ENCODE data around the gene ARHGEF18.

DNA sequence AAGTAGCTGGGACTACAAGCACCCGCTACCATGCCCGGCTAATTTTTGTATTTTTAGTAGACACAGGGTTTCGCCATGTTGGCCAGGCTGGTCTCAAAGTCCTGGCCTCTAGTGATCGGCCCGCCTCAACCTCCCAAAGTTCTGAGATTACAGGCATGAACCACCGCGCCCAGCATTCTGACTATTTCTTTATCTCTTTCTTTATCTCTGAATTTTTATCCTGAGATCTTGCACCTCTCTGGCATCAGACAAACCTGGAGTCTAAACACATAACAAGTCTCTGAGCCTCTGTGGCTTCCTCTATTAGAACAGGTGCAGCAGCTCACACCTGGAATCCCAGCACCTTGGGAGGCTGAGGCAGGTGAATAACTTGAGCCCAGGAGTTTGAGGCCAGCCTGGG, 28.5 kb downstream of the ARHGEF18 start:
- TF ChIP-seq POLR2AphosphoS5 (IDR thresholded peaks at IDR 0.05; ENCODE audit: borderline replicate concordance, low read depth, low read length) (no peak), EZH2 (IDR thresholded peaks at IDR 0.05) (no peak), FOXP2 (optimal IDR thresholded peaks at IDR 0.05; ENCODE audit: control extremely low read depth, extremely low read length, insufficient read depth) (no peak)
